Activated T-cell treated with anti-CD3 and anti-CD28 coated beads for 24 hours (primary cell): ENCODE measurements around the gene RNF181.
"Not testable (repeated sequence)": the region's sequence is repeated elsewhere in the genome, so short reads cannot be mapped to it uniquely, and the experiment has no call there.

Experiments
- DNase-seq: peaks from one replicate; pipeline ENCODE4 v3.0.0-alpha.2; 2020; ENCODE audit warnings: low read depth

The RNF181 gene

DNA sequence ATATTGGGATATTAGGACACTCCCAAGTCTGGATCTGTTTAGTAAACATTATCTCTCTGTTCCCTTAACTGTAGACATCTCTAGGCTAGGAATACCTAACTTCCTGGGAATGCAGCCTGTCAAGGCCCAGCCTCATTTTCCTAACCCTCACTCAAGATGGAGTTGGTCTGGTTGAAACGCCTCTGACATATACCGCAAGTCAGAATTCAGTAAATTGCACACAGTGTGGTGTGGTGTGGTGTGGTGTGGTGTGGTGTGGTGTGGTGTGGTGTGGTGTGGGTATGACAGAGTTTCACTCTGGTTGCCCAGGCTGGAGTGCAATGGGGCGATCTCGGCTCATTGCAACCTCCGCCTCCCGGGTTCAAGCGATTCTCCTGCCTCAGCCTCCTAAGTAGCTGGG, 19.2 kb downstream of the RNF181 start:
- not testable (repeated sequence) for DNase-seq

GRCh38 chr2:85615413-85615728, 19.8 kb downstream of the RNF181 start:
- DNase-seq, result no peak

- DNase-seq, result not testable (repeated sequence)
Observed at GRCh38 chr2:85617723-85618122, 22.2 kb downstream of the RNF181 start.

DNA sequence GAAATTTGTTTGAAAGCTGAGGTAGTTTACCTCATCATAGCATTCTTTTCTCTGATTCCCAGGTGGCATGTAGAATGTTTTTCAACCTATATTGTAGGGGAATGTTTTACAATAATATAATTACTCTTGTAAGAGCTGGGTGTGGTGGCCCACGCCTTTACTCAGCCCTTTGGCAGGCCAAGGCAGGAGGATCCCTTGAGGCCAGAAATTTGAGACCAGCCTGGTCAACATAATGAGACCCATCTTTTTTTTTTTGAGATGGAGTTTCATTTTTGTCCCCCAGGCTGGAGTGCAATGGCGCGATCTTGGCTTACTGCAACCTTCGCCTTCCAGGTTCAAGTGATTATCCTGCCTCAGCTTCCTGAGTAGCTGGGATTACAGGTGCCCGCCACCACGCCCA, 24.1 kb downstream of the RNF181 start:
- DNase-seq, result no peak

DNA sequence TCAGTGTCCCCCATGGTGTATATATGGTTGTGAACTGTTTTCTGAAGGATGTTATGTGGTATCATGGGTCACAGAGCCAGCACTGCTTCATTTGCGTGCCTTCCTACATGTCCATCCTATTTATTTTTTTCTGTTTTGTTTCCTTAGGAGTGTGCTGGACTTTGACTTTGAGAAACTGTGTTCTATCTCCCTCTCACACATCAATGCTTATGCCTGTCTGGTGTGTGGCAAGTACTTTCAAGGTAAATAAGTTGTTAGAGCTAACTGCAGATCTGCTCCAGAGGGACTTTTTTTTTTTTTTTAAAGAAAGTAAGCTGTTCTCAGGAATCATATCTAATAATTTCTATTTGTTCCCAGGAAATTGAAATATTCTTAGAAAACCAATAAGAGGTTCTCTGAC, 25.8 kb downstream of the RNF181 start:
- DNase-seq, result no peak

- no peak for DNase-seq
Observed at GRCh38 chr2:85623991-85624390, 28.4 kb downstream of the RNF181 start.

- DNase-seq, result no peak
Observed at GRCh38 chr2:85628658-85629057, 33.1 kb downstream of the RNF181 start.

DNA sequence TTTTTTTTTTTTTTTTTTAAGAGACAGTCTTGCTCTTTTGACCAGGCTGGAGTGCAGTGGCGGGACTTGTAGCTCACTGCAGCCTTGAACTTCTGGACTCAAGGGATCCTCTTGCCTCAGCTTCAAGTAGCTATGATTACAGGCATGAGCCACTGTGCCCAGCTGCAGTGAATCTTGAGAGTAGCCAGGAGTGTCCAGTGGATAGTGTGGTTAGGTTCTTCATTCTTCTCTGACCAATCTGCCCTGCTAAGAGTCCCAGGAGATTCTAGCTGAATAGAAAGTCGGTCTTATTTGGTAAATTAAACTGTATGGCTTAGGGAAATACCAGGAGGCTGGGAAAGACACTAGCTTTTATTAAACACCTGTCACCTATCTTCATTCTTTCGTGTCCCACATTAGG, 35.8 kb downstream of the RNF181 start:
- DNase-seq, result no peak

DNA sequence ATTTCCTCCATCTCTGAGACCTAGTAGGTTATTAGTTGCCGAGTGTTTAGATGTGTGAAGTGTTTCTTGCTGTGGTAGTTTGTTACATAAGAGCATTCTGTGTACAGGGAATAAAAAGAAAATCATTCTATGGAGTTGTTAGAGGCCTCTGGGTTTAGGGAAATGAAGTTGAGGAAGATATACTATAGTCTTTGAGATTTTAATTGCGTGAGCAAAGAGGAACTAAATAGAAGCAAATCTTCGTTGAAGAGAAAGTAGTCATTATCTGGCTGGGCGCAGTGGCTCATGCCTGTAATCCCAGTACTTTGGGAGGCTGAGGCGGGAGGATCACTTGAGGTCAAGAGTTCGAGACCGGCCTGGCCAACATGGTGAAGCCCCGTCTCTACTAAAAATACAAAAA, 39.5 kb downstream of the RNF181 start:
- DNase-seq, result no peak

DNA sequence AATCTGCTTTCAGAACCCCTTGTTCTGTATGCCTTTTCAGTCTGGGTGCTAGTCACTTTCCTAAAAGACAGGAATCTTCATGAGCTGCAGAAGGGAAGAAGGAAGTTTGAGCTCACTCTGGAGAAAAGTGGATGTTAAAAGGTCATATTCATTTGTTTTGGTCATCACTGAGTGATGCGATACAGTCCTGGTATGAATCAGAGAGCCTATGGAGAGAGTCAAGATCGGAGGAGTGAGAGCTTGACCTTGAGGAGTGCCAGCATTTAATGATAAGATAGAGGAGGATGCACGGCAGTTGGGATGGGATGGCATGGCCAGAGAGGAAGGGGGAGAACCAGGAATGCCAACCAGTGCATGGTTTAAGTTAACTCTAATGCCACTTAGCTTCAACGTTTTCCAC, 40.1 kb downstream of the RNF181 start:
- no peak for DNase-seq

DNA sequence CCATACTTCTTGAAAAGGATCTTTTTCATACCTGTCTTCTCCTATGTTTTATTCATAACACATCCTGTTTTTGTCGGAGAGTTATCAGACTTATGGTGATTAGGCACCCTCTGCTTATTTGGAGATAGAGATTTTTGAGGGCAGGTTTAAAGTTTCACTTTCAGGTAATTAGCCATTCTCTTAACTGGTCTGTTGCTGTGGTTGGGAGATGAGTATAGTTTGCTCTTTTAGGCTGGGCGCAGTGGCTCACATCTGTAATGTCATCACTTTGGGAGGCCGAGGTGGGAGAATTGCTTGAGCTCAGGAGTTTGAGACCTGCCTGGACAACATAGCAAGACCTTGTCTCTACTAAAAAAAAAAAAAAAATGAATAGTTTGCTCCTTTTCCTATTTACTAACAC, 47.2 kb downstream of the RNF181 start:
- DNase-seq, result no peak

DNA sequence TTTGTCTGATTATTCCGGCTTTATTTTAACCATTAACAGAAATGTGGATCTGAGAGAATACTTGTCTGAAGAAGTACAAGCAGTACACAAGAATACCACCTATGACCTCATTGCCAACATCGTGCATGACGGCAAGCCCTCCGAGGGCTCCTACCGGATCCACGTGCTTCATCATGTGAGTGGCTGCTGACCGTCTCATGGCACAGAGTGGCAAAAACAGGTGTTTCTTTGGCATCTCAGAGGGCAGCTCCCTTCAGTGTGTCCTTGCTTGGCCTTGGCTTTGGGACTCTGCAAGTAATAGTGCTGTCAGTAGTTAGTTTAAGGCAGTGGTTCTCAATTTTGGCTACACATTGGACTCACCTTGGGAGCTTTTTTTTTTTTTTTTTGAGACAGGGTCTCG, 49.4 kb downstream of the RNF181 start:
- DNase-seq, result no peak

- no peak for DNase-seq
Observed at GRCh38 chr2:85646166-85646565, 50.6 kb downstream of the RNF181 start.
